Type B pancreatic cell (in vitro differentiated cells): ENCODE data around the gene POU2F1. TPM values are rescaled to one million over a fixed set of nuclear protein-coding genes. Genes with fewer than 3 reads are reported as not detected.

Experiments
- DNase-seq: peaks from one replicate; pipeline ENCODE4 v3.0.0; 2021; ENCODE audit warnings: mixed read lengths; ENCODE audit not compliant: unreplicated experiment; ENCODE audit errors: extremely low spot score
- H3K27ac Mint-ChIP-seq: 2 replicates; pipeline ENCODE4 v1.8.0; 2021; ENCODE audit warnings: mild to moderate bottlenecking, mixed read lengths
- H3K27me3 Mint-ChIP-seq: 2 replicates; pipeline ENCODE4 v1.8.0; 2021; ENCODE audit warnings: mixed read lengths
- H3K36me3 Mint-ChIP-seq: 2 replicates; pipeline ENCODE4 v1.8.0; 2021; ENCODE audit warnings: mixed read lengths
- H3K4me1 Mint-ChIP-seq: one replicate; pipeline ENCODE4 v1.8.0; 2021; ENCODE audit warnings: mixed read lengths; ENCODE audit not compliant: unreplicated experiment
- H3K4me3 Mint-ChIP-seq: 2 replicates; pipeline ENCODE4 v1.8.0; 2021; ENCODE audit warnings: mild to moderate bottlenecking, mixed read lengths
- H3K9me3 Mint-ChIP-seq: 2 replicates; pipeline ENCODE4 v1.8.0; 2021; ENCODE audit warnings: mixed read lengths
- total RNA-seq: library from RNA; stranded (reverse); gene quantifications from 2 replicates; pipeline ENCODE4 v1.2.1, GENCODE V29; 2021; ENCODE audit warnings: low replicate concordance
- TF ChIP-seq, protein P1 (sequence below): fragments of 200-600 bp; sonication (generic); conservative IDR thresholded peaks from 2 replicates; pipeline ENCODE4 v1.5.0; 2021; ENCODE audit warnings: antibody characterized with exemption, mild to moderate bottlenecking

Gene POU2F1
- total RNA-seq, 1 donor from 2014 or later, result 24.2 TPM

DNA sequence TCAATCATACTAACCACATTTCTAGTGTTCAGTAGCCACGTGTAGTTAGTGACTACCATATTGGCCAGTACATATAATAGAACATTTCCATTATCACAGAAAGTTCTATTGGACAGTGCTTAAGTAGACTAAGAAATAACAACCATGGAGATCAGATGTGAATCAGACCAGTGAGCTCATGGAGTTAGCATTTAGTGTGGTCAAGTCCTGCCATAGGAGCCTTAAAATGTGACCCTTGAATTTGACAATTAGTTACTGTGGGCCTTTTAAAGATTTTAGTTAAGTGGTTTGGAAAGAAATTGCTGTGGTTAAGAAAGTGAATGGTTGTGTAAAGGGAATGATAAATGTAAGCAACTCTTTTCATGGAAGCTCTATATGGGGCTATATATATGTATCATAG is 123.4 kb downstream of the POU2F1 start:
- Mint-ChIP-seq H3K27me3 (no peaks in the 10 kb centered on the region), H3K4me1 (peaks cover 9% of the 10 kb centered on the region), H3K27ac (no peak overlapping the region), H3K36me3 (peaks cover 7% of the 10 kb centered on the region), H3K4me3 (no peak overlapping the region), H3K9me3 (peaks cover 2% of the 10 kb centered on the region)
- TF ChIP-seq, protein P1, sequence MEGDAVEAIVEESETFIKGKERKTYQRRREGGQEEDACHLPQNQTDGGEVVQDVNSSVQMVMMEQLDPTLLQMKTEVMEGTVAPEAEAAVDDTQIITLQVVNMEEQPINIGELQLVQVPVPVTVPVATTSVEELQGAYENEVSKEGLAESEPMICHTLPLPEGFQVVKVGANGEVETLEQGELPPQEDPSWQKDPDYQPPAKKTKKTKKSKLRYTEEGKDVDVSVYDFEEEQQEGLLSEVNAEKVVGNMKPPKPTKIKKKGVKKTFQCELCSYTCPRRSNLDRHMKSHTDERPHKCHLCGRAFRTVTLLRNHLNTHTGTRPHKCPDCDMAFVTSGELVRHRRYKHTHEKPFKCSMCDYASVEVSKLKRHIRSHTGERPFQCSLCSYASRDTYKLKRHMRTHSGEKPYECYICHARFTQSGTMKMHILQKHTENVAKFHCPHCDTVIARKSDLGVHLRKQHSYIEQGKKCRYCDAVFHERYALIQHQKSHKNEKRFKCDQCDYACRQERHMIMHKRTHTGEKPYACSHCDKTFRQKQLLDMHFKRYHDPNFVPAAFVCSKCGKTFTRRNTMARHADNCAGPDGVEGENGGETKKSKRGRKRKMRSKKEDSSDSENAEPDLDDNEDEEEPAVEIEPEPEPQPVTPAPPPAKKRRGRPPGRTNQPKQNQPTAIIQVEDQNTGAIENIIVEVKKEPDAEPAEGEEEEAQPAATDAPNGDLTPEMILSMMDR, result no peak
- no peak for DNase-seq

- no peaks in the 10 kb centered on the region for H3K27me3 Mint-ChIP-seq
- TF ChIP-seq, protein P1, result no peak
- no peak overlapping the region for H3K4me3 Mint-ChIP-seq
- peaks cover 6% of the 10 kb centered on the region for H3K36me3 Mint-ChIP-seq
- no peak overlapping the region for H3K27ac Mint-ChIP-seq
- H3K4me1 Mint-ChIP-seq, result peaks cover 9% of the 10 kb centered on the region
- DNase-seq, result no peak
- no peaks in the 10 kb centered on the region for H3K9me3 Mint-ChIP-seq
Measured at GRCh38 chr1:167344615-167345385, 124.1 kb downstream of the POU2F1 start.

GRCh38 chr1:167345386-167345733 is 124.7 kb downstream of the POU2F1 start:
- H3K27me3 Mint-ChIP-seq, result no peaks in the 10 kb centered on the region
- no peak overlapping the region for H3K27ac Mint-ChIP-seq
- H3K4me3 Mint-ChIP-seq, result no peak overlapping the region
- TF ChIP-seq, protein P1, result no peak
- peaks cover 5% of the 10 kb centered on the region for H3K36me3 Mint-ChIP-seq
- H3K4me1 Mint-ChIP-seq, result peaks cover 9% of the 10 kb centered on the region
- no peak for DNase-seq
- H3K9me3 Mint-ChIP-seq, result no peaks in the 10 kb centered on the region

- Mint-ChIP-seq H3K9me3 (no peaks in the 10 kb centered on the region), H3K4me1 (no peaks in the 10 kb centered on the region), H3K27me3 (no peaks in the 10 kb centered on the region), H3K4me3 (no peak overlapping the region), H3K27ac (no peak overlapping the region), H3K36me3 (peaks cover 11% of the 10 kb centered on the region)
- DNase-seq, result no peak
- TF ChIP-seq, protein P1, result no peak
Measured at GRCh38 chr1:167357305-167357704, 136.6 kb downstream of the POU2F1 start.

- H3K4me1 Mint-ChIP-seq, result no peaks in the 10 kb centered on the region
Measured at GRCh38 chr1:167359295-167359694, 138.6 kb downstream of the POU2F1 start.

More at GRCh38 chr1:167359295-167359694, 138.6 kb downstream of the POU2F1 start:
- H3K27me3 Mint-ChIP-seq, result no peaks in the 10 kb centered on the region
- H3K4me3 Mint-ChIP-seq, result no peak overlapping the region
- TF ChIP-seq, protein P1, result no peak
- H3K36me3 Mint-ChIP-seq, result peaks cover 11% of the 10 kb centered on the region
- no peak overlapping the region for H3K27ac Mint-ChIP-seq
- H3K9me3 Mint-ChIP-seq, result no peaks in the 10 kb centered on the region
- no peak for DNase-seq
